OCI-LY1 (cell line): Measurements from ENCODE around the gene TLE3.

Experiments
- EZH2 ChIP-seq: fragments of 200-600 bp; sonication (generic), shearing (Covaris generic); IDR thresholded peaks from 2 replicates; pipeline ENCODE4 v1.8.0; 2017; ENCODE audit warnings: borderline replicate concordance, mixed run types, mild to moderate bottlenecking, antibody characterized with exemption, low read length, moderate library complexity, mixed read lengths
- TF ChIP-seq, protein P1 (sequence below): fragments of 200-600 bp; sonication (generic), shearing (Covaris generic); IDR thresholded peaks from 2 replicates; pipeline ENCODE4 v1.5.1; 2017; ENCODE audit warnings: mild to moderate bottlenecking, antibody characterized with exemption, low read length, moderate library complexity, mixed read lengths

DNA sequence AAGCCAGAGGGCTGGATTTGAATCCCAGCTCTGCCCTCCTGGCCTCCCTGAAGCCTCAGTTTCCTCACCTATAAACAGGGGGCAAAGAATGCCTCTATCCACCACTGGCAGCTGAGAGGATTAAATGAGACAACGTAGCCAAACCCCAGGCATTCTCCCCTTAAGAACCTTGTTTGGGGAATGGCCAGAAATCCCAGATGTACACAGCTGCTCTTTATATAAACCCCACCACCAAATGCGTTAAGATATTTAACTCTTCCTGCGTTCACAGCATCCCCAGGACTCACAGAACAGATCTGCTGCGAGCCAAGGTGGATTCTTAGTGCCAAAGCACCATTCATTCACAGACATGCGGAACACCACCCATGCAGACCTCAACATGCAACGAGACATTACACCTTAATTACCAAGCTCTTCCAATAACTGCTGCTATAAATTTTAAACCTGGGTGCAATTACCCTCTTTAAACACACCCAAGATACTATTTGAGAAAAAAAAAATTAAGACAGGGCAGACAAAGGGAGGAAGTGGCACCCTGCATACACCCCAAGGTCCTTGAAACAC, 5.2 kb downstream of the TLE3 start:
- TF ChIP-seq, protein P1, sequence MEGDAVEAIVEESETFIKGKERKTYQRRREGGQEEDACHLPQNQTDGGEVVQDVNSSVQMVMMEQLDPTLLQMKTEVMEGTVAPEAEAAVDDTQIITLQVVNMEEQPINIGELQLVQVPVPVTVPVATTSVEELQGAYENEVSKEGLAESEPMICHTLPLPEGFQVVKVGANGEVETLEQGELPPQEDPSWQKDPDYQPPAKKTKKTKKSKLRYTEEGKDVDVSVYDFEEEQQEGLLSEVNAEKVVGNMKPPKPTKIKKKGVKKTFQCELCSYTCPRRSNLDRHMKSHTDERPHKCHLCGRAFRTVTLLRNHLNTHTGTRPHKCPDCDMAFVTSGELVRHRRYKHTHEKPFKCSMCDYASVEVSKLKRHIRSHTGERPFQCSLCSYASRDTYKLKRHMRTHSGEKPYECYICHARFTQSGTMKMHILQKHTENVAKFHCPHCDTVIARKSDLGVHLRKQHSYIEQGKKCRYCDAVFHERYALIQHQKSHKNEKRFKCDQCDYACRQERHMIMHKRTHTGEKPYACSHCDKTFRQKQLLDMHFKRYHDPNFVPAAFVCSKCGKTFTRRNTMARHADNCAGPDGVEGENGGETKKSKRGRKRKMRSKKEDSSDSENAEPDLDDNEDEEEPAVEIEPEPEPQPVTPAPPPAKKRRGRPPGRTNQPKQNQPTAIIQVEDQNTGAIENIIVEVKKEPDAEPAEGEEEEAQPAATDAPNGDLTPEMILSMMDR, result no peak
- TF ChIP-seq EZH2, result no peak
